H1 (cell line): ENCODE measurements around the gene FAM24A.

ENCODE experiments used
- CTCF ChIP-seq, 3 experiments: IDR thresholded peaks; 1 replicate in 2 of 3; 2 replicates in 1 of 3; pipeline versions ENCODE4 v1.5.1 to v1.6.1; 2011; ENCODE audit warnings: low read length in 3 of 3, mild to moderate bottlenecking in 3 of 3, inconsistent platforms in 2 of 3, low read depth in 1 of 3, moderate library complexity in 1 of 3; ENCODE audit not compliant: insufficient read depth in 1 of 3; ENCODE audit errors: control extremely low read depth in 1 of 3
- EP300 ChIP-seq, 2 experiments: IDR thresholded peaks; 1 replicate in 1 of 2; 2 replicates in 1 of 2; pipeline ENCODE4 v1.6.1; 2011 to 2012; ENCODE audit warnings: low read depth in 2 of 2, low read length in 2 of 2, mild to moderate bottlenecking in 2 of 2, borderline replicate concordance in 1 of 2, inconsistent platforms in 1 of 2, moderate library complexity in 1 of 2
- EZH2 ChIP-seq: fragments of 200-600 bp; sonication (generic); IDR thresholded peaks from 2 replicates; pipeline ENCODE4 v1.7.1; 2012; ENCODE audit warnings: low read depth, mild to moderate bottlenecking, moderate library complexity, low read length, inconsistent platforms; ENCODE audit not compliant: severe bottlenecking
- POLR2A ChIP-seq, 2 experiments: IDR thresholded peaks; 1 replicate in 1 of 2; 2 replicates in 1 of 2; pipeline ENCODE4 v1.6.1; 2011; ENCODE audit warnings: low read depth in 2 of 2, low read length in 2 of 2, mild to moderate bottlenecking in 2 of 2; ENCODE audit errors: control extremely low read depth in 1 of 2
- SIX5 ChIP-seq: IDR thresholded peaks from 2 replicates; pipeline ENCODE4 v1.6.1; 2011; ENCODE audit warnings: mild to moderate bottlenecking, low read depth, low read length
- SRF ChIP-seq: IDR thresholded peaks from 2 replicates; pipeline ENCODE4 v1.6.1; 2011; ENCODE audit warnings: mild to moderate bottlenecking, low read depth, low read length, moderate library complexity

DNA sequence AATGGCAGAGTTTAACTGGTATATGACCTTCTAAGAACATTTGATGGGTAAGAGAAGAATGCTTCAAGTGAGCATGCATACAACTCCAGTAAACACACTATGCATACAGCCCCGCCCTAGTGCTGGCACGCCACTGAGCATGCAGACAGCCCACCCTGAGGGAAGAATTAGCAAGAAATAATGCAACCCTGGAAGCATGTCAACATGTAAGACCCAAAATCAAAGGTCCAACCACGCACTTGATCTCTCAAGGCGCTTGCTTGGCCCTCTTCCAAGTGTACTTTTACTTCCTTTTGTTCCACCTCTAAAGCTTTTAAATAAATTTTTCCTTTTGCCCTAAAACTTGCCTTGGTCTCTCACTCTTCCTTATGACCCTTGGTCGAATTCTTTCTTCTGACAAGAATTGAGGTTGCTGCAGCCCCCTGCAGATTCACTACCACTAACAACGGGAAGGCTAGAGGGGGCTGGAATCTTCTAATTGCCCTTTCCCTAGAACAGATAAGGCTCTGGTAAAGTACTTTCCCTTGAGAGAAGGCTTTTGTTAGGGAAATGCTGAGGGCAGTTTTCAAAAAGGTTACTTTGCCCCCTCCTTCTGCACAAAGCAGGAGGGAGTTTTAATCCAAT is 34.5 kb upstream of the FAM24A start:
- no peak for TF ChIP-seq POLR2A (IDR thresholded peaks at IDR 0.05; ENCODE audit: control extremely low read depth in 1 of 2, low read depth in 2 of 2, low read length in 2 of 2)
- TF ChIP-seq CTCF (IDR thresholded peaks at IDR 0.05; ENCODE audit: control extremely low read depth in 1 of 3, insufficient read depth in 1 of 3, low read depth in 1 of 3, low read length in 3 of 3) = no peak
- no peak for TF ChIP-seq EZH2
- TF ChIP-seq SRF = no peak
- no peak for TF ChIP-seq SIX5
- peak in 1 of 2 experiments; percentile 82; a peak in 1 of 3 replicates for TF ChIP-seq EP300 (IDR thresholded peaks at IDR 0.05; ENCODE audit: borderline replicate concordance in 1 of 2, low read depth in 2 of 2, low read length in 2 of 2)
